ENCODE data around the gene SP2. TPM values are rescaled to one million over a fixed set of nuclear protein-coding genes. Genes with fewer than 3 reads are reported as not detected.

The SP2 gene
- total RNA-seq, 6 donors from 2014 or later, result 7.6 to 19.4 (median 13.1) TPM

DNA sequence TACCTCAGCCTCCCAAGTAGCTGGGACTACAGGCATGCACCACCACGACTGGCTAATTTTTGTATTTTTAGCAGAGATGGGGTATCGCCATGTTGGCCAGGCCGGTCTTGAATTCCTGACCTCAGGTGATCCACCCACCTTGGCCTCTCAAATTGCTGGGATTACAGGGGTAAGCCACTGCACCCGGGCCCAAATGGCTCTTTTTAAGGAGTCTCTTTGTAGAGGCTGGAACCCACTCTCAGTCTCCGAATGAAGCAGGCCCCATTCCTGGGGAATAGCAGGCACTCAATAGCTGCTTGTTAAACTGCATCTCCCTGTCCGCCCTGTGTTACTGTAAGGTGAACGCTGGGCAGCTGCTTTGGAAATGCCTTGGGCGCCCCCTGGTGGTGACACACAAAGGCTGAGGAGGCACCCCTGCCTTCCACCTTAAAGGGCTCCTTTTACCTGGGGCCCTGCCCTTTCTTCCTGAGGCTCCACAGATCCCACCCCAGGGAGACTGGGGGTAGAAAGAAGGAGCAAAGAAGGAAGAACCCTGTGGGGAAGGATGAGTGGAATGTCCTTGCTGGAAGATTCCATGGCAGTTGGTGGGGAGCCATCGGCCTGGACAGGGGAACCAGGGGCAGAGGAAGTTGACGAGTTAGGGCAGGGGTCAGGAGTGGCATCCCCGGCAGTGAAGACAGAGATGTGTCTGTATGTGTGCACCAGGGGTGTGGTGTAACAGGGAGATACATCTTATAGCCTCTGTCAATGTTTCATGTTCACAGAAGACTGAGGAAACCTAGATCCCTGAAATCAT, 6.1 kb upstream of the SP2 start:
- Histone ChIP-seq H3K27ac (peak overlapping the region in 1 of 4 donors; percentile 35), H3K9me3 (no peaks in the 10 kb centered on the region), H3K27me3 (no peaks in the 10 kb centered on the region), H3K4me1 (peaks cover 6 to 22% (median 14%) of the 10 kb centered on the region in 4 donors), H3K4me3 (no peak overlapping the region), H3K36me3 (no peaks in the 10 kb centered on the region)
- ATAC-seq (ENCODE audit: low FRiP score in 2 of 2) (peak; percentile 90 to 93), DNase-seq (peak in 1 of 2 donors; percentile 92)
- 42 to 50% methylated on average over 8 to 11 of the region's 11 CpGs for WGBS, 2 donors
- TF ChIP-seq, protein P1, sequence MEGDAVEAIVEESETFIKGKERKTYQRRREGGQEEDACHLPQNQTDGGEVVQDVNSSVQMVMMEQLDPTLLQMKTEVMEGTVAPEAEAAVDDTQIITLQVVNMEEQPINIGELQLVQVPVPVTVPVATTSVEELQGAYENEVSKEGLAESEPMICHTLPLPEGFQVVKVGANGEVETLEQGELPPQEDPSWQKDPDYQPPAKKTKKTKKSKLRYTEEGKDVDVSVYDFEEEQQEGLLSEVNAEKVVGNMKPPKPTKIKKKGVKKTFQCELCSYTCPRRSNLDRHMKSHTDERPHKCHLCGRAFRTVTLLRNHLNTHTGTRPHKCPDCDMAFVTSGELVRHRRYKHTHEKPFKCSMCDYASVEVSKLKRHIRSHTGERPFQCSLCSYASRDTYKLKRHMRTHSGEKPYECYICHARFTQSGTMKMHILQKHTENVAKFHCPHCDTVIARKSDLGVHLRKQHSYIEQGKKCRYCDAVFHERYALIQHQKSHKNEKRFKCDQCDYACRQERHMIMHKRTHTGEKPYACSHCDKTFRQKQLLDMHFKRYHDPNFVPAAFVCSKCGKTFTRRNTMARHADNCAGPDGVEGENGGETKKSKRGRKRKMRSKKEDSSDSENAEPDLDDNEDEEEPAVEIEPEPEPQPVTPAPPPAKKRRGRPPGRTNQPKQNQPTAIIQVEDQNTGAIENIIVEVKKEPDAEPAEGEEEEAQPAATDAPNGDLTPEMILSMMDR (IDR thresholded peaks at IDR 0.05), result peak; percentile 86 to 96 (median 93)
- TF ChIP-seq POLR2AphosphoS5 (IDR thresholded peaks at IDR 0.05) (no peak), POLR2A (IDR thresholded peaks at IDR 0.05) (no peak), EP300 (IDR thresholded peaks at IDR 0.05) (no peak)

DNA sequence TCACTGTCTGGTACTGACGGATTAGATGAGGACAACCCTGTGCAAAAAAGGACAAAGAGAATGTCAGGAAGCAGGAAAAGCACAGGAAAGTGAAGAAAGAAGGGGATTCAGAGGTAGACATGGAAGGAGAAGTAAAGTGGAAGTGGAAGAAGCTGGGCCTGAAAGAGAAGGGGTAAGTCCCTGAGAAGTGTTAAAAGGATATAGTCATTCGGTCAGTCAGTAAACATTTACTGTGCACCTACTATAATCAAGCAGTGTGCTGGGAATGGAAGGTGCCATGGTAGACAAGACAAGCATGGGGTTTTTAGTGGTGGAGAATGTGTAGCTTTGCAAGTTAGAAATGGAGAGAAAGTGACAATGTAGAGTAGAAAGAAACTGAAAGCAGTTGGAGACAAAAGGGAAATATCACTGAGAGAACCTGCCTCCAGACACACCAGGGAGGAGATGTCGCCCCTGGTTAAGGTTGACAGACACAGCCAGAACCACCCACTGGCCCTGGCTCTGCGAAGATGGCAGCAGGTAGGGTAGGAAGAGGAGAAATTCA, 4.4 kb upstream of the SP2 start:
- Histone ChIP-seq H3K4me3 (no peak overlapping the region), H3K36me3 (no peaks in the 10 kb centered on the region), H3K27me3 (no peaks in the 10 kb centered on the region), H3K4me1 (peaks cover 3 to 14% (median 10%) of the 10 kb centered on the region in 4 donors), H3K27ac (no peak overlapping the region), H3K9me3 (no peaks in the 10 kb centered on the region)
- TF ChIP-seq POLR2A (IDR thresholded peaks at IDR 0.05) (no peak), EP300 (IDR thresholded peaks at IDR 0.05) (no peak), POLR2AphosphoS5 (IDR thresholded peaks at IDR 0.05) (no peak)
- TF ChIP-seq, protein P1 (IDR thresholded peaks at IDR 0.05), result no peak
- no peak for DNase-seq
- WGBS, 2 donors, result 85 to 87% methylated on average over 4 of the region's 4 CpGs
- no peak for ATAC-seq (ENCODE audit: low FRiP score in 2 of 2)

DNA sequence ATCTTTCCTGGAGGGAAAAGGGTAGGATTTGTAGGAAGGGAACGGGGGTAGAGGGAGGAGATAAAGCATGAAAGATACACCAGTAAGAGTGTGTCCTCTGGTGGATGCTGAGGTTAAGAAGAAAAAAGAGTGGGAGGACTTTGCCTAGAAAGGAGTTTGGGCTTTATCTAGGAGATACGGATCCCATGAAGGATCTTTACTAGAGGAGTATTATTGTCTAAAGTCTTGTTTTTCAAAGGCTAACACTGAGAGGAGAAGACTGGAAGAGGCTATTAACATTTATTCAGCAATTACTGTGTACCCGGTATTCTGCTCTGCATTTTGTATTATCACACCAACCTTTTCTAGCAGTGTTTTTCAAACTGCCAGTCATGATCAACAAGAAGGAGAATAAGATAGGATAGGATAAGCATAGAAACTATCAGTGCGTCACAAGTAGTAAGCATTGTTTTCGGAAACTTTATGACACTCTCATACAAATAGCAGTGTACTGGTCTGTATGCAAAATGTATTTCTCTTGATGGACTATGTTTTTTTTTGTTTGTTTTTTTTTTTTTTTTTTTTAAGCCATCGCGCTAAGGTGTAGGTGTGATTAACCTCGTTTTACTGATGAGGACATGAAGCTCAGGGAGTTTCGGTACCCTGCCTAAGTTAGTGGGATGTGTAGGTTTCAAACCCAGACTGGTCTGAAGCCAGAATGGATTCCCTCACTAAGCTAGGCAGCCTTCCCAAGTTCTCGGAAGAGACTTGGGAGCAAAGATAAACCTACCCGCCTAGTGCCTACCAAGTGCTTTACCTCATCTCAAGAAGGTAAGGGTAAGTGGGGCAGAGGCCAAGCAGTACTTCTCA, 1.3 kb upstream of the SP2 start:
- Histone ChIP-seq H3K36me3 (peaks cover 0 to 7% (median 0%) of the 10 kb centered on the region in 4 donors), H3K27me3 (no peaks in the 10 kb centered on the region), H3K9me3 (no peaks in the 10 kb centered on the region), H3K4me3 (peak overlapping the region; percentile 64 to 81 (median 66)), H3K27ac (peak overlapping the region; percentile 87 to 98 (median 94)), H3K4me1 (peaks cover 17 to 28% (median 22%) of the 10 kb centered on the region in 4 donors)
- 34 to 39% methylated on average over 11 of the region's 11 CpGs for WGBS, 2 donors
- DNase-seq (peak in 1 of 2 donors; percentile 55), ATAC-seq (ENCODE audit: low FRiP score in 2 of 2) (no peak)
- TF ChIP-seq POLR2AphosphoS5 (IDR thresholded peaks at IDR 0.05), result no peak
- TF ChIP-seq POLR2A (IDR thresholded peaks at IDR 0.05), result no peak
- TF ChIP-seq, protein P1 (IDR thresholded peaks at IDR 0.05), result no peak
- TF ChIP-seq EP300 (IDR thresholded peaks at IDR 0.05), result no peak

DNA sequence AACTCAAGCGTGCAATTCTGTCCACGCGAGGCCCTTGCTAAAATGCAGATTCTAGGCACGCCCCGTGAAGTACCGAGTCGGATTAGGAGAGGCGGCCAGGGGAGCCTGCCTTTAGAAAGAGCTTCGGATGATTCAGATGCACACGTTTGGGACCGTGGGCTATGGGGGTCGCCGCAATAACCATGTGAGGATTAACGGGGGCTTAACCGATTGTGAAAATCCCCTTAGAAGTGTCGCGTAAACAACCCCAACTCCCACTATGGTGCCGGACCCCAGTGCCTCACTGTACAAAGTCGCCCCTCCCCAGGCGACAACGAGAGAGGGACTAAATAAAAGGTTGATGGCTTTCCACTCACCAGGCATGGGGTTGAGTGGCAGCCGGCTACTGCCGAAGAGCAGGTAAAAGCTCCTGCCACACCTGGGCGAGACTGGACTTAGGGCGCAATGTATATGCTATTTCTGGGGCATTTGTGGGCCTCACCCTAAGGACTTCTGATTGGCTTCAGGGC, 635 bp upstream of the SP2 start:
- peak; percentile 78 to 95 for TF ChIP-seq POLR2AphosphoS5 (IDR thresholded peaks at IDR 0.05)
- TF ChIP-seq POLR2A (IDR thresholded peaks at IDR 0.05), result peak in 3 of 4 donors; percentile 73 to 95 (median 89)
- TF ChIP-seq EP300 (IDR thresholded peaks at IDR 0.05), result no peak
- TF ChIP-seq, protein P1 (IDR thresholded peaks at IDR 0.05), result no peak
- Histone ChIP-seq H3K27ac (peak overlapping the region; percentile 87 to 98 (median 94)), H3K4me1 (peaks cover 19 to 29% (median 21%) of the 10 kb centered on the region in 4 donors), H3K27me3 (no peaks in the 10 kb centered on the region), H3K36me3 (peaks cover 0 to 10% (median 0%) of the 10 kb centered on the region in 4 donors), H3K9me3 (no peaks in the 10 kb centered on the region), H3K4me3 (peak overlapping the region; percentile 64 to 81 (median 66))
- DNase-seq, result no peak
- 0% methylated on average over 19 to 25 of the region's 25 CpGs for WGBS, 2 donors
- ATAC-seq (ENCODE audit: low FRiP score in 2 of 2), result peak; percentile 8 to 23

Data from upper lobe of left lung (tissue), 6 donors.